NCI-H526 treated with DMSO at 0.1 percent for 48 hours (cell line): ENCODE results near the gene UGT2B15.

Experiments
- DNase-seq: peaks from one replicate; lab custom pipeline; 2025; lab: John Stamatoyannopoulos, UW

Gene UGT2B15

DNA sequence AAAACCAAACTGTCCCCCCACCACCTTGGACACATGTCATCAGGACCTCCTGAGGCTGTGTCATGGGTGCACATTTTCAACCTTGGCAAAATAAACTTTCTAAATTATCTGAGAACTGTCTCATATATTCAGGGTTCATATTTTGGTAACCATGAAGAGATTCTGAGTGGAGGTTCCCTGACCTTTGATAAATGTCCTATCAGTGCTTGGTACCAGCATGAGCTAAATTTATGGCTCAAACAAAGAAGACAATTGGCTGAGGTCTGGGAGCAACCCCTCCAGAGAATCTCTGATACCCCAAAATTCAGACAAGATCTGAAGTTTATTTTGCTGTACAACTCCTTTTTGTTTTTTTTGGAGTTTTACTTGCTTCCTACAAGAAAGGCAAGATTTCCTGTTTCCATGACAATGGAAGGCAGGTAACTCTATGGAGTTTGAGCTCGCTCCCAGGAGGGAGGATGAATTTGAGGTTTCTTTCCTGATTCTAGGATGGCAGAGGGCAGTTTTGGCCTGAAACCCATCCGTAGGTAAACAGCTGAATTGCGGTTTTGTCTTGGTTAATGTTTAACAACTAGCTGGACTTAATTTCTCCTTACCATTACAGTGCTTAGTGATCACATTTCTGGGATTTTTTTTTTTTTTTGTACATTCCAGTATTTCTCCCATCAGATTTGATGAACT, 14.5 kb downstream of the UGT2B15 start:
- DNase-seq, result peak; percentile 47

DNA sequence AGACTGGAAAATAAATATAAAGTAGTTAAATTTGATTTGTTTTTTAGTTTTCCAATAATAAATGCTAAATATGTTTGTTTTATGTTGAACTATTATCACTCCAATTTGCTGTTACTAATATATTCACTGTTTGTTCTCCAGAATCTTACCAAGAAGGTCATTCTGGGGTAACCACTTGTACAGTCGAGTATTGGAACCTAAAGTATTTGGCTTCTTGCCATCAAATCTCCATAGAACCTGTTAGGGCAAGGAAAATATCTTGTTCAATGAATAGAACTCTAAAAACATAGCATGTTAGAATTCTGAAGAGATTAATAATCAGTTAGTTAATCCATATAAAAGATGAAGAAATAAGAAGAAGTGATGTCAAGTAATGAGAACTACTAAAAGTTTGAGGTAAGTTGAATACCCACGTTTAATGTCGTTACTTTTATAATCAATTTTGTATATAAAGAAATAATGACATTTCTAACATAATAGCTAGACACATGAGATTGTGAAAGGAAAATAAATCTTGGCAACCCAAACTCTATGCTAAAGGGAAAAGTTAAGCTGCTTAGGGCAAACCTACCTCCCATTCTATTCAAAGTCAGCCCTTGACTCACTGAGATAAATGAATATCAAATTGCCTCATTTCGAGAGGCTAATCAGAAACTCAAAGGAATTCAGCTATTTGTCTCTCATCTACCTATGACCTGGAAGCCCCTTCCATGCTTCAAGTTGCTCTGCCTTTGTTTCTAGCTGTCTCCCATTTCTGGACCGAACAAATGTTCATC, 15.3 kb downstream of the UGT2B15 start:
- no peak for DNase-seq

DNA sequence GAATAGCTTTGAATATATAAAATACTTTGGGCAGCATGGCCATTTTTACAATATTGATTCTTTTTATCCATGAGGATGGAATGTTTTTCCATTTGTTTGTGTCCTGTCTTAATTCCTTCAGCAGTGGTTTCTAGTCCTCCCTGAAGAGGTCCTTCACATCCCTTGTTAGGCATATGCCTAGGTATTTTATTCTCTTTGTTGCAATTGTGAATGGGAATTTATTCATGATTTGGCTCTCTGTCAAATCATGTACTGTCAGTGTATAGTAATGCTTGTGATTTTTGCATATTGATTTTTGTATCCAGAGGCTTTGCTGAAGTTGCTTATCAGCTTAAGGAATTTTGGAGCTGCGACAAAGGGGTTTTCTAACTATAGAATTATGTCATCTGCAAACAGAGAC, 18.5 kb downstream of the UGT2B15 start:
- no peak for DNase-seq

DNA sequence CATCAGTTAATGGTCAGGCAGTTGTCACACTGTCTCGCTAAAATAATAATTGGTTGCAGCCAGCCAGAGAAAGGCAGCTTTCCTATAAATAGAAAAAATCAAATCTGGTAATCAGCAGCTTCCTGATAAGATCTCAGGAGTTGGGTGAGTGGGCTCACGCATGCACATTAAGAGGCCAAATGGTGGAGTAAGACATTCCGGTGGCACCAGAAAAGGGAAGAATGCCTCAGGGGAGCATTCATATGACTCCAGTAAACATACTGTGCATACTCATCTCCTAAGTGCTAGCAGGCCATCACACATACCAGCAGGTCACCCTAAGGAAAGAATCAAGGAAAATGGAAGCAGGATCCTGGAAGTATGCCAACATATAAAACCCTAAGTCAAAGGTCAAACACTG, 40.1 kb downstream of the UGT2B15 start:
- DNase-seq, result no peak

DNA sequence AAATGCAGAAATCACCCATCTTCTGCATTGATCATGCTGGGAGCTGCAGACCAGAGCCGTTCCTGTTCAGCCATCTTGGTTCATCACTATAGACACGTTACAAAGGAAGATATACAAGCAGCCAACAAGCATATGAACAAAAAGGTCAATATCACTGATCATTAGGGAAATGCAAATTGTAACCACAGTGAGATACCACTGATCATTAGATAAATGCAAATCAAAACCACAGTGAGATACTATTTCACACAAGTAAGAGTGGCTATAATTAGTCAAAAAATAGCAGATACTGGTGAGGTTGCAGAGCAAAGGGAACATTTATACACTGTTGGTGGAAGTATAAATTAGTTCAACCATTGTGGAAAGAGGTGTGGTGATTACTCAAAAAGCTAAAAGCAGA, 47.7 kb downstream of the UGT2B15 start:
- peak; percentile 63 for DNase-seq

DNA sequence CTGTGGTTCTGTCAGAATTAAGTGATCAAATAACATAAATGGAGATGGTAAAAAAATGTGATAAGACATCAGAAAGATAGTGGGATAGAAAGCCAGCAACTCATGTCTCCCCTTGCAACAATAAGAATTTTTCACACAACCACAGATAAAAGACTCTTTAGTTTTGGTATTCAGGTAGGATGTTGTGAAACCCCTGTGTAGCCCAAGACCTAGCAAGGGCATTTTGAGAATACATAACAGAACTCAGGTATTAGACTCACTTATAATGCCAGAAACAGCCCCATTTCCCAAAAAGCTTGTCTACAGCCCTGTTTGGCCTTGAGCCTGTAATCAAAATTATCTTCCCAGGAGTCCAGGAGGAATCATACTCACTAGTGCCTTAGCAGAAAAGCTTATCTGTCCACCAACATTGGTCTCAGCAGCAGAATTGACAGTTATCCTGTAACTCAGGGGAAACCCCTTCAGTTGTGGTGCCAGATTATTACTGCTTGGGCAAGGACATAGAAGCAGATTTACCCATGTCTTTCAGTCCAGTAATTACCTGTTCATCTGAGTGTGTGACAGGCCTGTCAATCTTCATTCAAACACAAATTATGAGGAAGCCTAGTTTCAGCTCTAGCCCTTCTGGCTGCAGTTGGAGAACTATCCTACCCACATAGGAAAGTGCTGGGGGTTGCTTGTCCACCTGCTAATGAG, 53.3 kb downstream of the UGT2B15 start:
- no peak for DNase-seq

DNA sequence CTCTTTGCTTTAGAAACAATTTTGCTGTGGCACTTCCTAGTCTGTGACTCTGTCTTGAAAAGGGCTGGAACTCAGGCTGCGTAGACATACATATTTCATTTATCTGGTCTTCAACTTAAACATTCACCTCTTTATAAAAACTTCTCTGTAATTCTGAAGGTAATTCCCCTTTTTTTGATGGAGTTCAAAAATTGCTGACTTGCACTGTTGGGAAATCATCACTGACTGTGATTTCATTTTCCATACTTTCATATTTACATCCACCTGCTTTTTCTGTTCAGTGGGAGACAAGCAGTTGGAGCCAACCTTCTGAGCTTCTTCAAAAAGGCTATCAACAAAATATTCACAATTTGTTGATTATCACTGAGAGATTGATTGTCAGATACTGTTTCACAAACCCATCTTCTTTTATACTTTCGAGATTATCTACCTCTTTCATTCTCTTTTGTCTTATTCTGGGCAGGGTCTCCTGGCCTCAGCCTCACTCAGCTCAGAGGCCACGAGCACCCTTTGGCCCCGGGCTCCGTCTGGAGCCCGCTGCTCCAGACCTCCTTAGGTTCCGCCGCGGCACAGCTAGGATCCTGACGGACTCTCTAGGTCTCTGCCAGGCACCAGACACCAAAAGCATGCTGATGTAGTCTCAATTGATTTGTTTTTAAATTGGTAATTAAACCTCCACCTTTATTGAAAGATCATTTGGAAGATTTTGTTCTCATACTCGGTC, 54.6 kb downstream of the UGT2B15 start:
- no peak for DNase-seq

DNA sequence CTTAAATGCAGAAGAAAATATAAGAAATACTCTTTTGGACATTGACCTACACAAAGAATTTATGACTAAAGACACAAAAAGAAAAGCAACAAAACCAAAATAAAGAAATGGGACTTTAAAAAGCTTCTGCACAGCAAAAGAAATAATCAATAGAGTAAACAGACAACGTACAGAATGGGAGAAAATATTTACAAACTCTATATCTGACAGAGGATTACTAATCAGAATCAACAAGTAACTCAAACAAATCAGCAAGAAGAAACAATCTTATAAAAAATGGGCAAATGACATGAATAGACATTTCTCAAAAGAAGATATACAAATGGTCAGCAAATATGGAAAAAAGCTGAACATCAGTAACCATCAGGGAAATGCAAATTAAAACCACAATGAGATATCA, 56.7 kb downstream of the UGT2B15 start:
- DNase-seq, result no peak

DNA sequence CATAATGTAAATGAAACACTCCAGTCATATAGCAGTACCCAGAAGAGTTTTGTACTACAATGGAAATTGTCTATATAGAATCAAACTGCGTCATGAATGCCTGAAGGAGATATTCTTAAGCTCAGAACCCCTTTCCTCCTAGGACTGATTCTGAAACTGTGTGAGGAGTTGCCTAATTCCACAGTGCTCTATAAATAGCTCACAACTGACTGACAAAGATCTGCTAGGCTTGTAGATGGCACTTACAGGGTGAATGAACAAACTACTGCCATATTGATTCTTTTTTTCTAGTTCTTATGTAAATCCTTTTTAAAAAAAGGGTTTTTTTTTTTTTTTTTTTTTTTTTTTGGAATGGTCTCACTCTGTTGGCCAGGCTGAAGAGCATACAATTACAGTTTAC, 64.2 kb downstream of the UGT2B15 start:
- no peak for DNase-seq

DNA sequence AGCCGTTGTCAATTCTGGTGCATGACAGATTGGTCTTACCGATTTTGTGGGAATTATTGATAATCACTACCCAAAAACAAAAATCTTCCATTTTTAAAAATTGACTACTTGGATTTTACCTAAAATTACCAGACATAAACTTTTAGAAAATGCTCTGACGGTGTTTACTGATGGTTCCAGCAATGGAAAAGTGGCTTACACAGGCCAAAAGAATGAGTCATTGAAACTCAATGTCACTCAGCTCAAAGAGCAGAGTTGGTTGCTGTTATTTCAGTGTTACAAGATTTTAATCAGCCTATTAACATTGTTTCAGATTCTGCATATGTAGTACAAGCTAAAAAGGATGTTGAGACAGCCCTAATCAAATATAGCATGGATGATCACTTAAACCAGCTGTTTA, 71.3 kb downstream of the UGT2B15 start:
- no peak for DNase-seq

DNA sequence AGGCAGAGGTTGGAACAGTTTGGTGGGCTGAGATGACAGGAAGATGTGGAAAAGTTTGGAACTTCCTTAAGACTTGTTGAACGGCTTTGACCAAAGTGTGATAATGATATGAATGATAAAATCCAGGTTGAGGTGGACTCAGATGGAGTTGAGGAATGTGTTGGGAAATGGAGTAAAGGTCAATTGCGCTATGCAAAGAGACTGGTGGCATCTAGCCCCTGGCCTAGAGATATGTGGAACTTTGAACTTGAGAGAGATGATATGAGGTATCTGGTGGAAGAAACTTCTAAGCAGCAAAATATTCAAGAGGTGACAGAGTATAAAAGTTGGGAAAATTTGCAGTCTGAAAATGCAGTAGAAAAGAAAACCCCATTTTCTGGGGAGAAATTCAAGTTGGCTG, 73.0 kb downstream of the UGT2B15 start:
- DNase-seq, result no peak
